WTC11 (cell line): ENCODE measurements around the gene PRTN3. TPM values are rescaled to one million over a fixed set of nuclear protein-coding genes. Genes with fewer than 3 reads are reported as not detected.

ENCODE experiments used
- ATAC-seq: fragments of 200-7000 bp; cut with Tn5 transposase; 2 replicates; pipeline ENCODE4 v1.10.0; 2021; ENCODE audit warnings: mild to moderate bottlenecking, moderate library complexity
- CTCF ChIA-PET: fragments of 300-600 bp; sonication (Branson Sonifier 250); formaldehyde crosslinking; loops from one replicate; lab custom pipeline; 2021; ENCODE audit warnings: antibody characterized with exemption; lab: Charles Lee
- POLR2A ChIA-PET: fragments of 350-600 bp; sonication (Branson Sonifier 250); formaldehyde crosslinking; loops from one replicate; lab custom pipeline; 2021; ENCODE audit warnings: antibody characterized with exemption; lab: Charles Lee
- DNase-seq: peaks from one replicate; pipeline ENCODE4 v3.0.0; 2021; ENCODE audit warnings: low spot score
- H3K27ac Mint-ChIP-seq: 2 replicates; pipeline ENCODE4 v1.8.0; 2021; ENCODE audit warnings: mixed read lengths
- H3K27me3 Mint-ChIP-seq: 2 replicates; pipeline ENCODE4 v1.8.0; 2021; ENCODE audit warnings: low read depth, mild to moderate bottlenecking, moderate library complexity, mixed read lengths
- H3K36me3 Mint-ChIP-seq: 2 replicates; pipeline ENCODE4 v1.8.0; 2021; ENCODE audit warnings: mixed read lengths
- H3K4me1 Mint-ChIP-seq: 2 replicates; pipeline ENCODE4 v1.8.0; 2022; ENCODE audit warnings: mixed read lengths
- H3K4me3 Mint-ChIP-seq: 2 replicates; pipeline ENCODE4 v1.8.0; 2021; ENCODE audit warnings: mild to moderate bottlenecking, moderate library complexity, mixed read lengths
- H3K9me3 Mint-ChIP-seq: 2 replicates; pipeline ENCODE4 v1.8.0; 2021; ENCODE audit warnings: mixed read lengths
- ARID4B ChIP-seq: sonication (generic); formaldehyde crosslinking; IDR thresholded peaks from 2 replicates; pipeline ENCODE4 v1.8.0; 2023; ENCODE audit warnings: missing genetic modification reagents, mild to moderate bottlenecking, borderline replicate concordance
- CTCF ChIP-seq: fragments of 200-600 bp; IDR thresholded peaks from 2 replicates; pipeline ENCODE4 v1.8.0; 2022; ENCODE audit warnings: antibody characterized with exemption
- E2F5 ChIP-seq: sonication (generic); formaldehyde crosslinking; IDR thresholded peaks from 2 replicates; pipeline ENCODE4 v1.8.1; 2022; ENCODE audit warnings: mild to moderate bottlenecking, moderate library complexity, missing genetic modification reagents
- FOXJ3 ChIP-seq: sonication (generic); formaldehyde crosslinking; IDR thresholded peaks from 2 replicates; pipeline ENCODE4 v1.9.0; 2021; ENCODE audit warnings: missing genetic modification reagents, mild to moderate bottlenecking, borderline replicate concordance
- GRHL2 ChIP-seq: fragments of 250-450 bp; sonication (Bioruptor Pico); IDR thresholded peaks from 2 replicates; pipeline ENCODE4 v1.8.0; 2022; ENCODE audit warnings: mild to moderate bottlenecking, moderate library complexity; ENCODE audit not compliant: insufficient replicate concordance, severe bottlenecking
- HMGA2 ChIP-seq: fragments of 250-450 bp; sonication (Bioruptor Pico); IDR thresholded peaks from 2 replicates; pipeline ENCODE4 v1.4.0; 2021; ENCODE audit warnings: mild to moderate bottlenecking, moderate library complexity
- IRF1 ChIP-seq: sonication (generic); formaldehyde crosslinking; IDR thresholded peaks from 2 replicates; pipeline ENCODE4 v1.8.0; 2023; ENCODE audit warnings: missing genetic modification reagents
- JAZF1 ChIP-seq: fragments of 250-450 bp; sonication (Bioruptor Pico); IDR thresholded peaks from 2 replicates; pipeline ENCODE4 v1.9.0; 2021; ENCODE audit warnings: moderate library complexity, mild to moderate bottlenecking, inconsistent platforms
- KAT7 ChIP-seq: sonication (generic); formaldehyde crosslinking; IDR thresholded peaks from 2 replicates; pipeline ENCODE4 v1.8.1; 2023; ENCODE audit warnings: missing genetic modification reagents, mild to moderate bottlenecking, borderline replicate concordance
- MAX ChIP-seq: sonication (generic); formaldehyde crosslinking; IDR thresholded peaks from 2 replicates; pipeline ENCODE4 v1.8.0; 2022; ENCODE audit warnings: mild to moderate bottlenecking, missing genetic modification reagents
- MLX ChIP-seq: sonication (generic); formaldehyde crosslinking; IDR thresholded peaks from 2 replicates; pipeline ENCODE4 v1.8.1; 2023; ENCODE audit warnings: mild to moderate bottlenecking, missing genetic modification reagents, moderate library complexity
- MXD4 ChIP-seq: fragments of 250-450 bp; sonication (Bioruptor Pico); IDR thresholded peaks from 2 replicates; pipeline ENCODE4 v1.8.0; 2021; ENCODE audit warnings: mild to moderate bottlenecking, moderate library complexity, borderline replicate concordance
- MYBL2 ChIP-seq: sonication (generic); formaldehyde crosslinking; IDR thresholded peaks from 2 replicates; pipeline ENCODE4 v1.8.1; 2023; ENCODE audit warnings: mild to moderate bottlenecking, moderate library complexity, missing genetic modification reagents
- NFE2L1 ChIP-seq: sonication (generic); formaldehyde crosslinking; IDR thresholded peaks from 2 replicates; pipeline ENCODE4 v1.8.1; 2023; ENCODE audit warnings: missing genetic modification reagents
- NFYB ChIP-seq: sonication (generic); formaldehyde crosslinking; conservative IDR thresholded peaks from 2 replicates; pipeline ENCODE4 v1.8.0; 2022; ENCODE audit warnings: low read depth, missing genetic modification reagents
- NR2C2 ChIP-seq: sonication (generic); formaldehyde crosslinking; IDR thresholded peaks from 2 replicates; pipeline ENCODE4 v1.8.0; 2022; ENCODE audit warnings: mild to moderate bottlenecking, missing genetic modification reagents
- SMAD3 ChIP-seq: sonication (generic); formaldehyde crosslinking; IDR thresholded peaks from 2 replicates; pipeline ENCODE4 v1.8.0; 2022; ENCODE audit warnings: missing genetic modification reagents, mild to moderate bottlenecking, borderline replicate concordance
- SP1 ChIP-seq: sonication (generic); formaldehyde crosslinking; conservative IDR thresholded peaks from 2 replicates; pipeline ENCODE4 v1.8.1; 2022; ENCODE audit warnings: missing genetic modification reagents
- TEAD1 ChIP-seq: sonication (generic); formaldehyde crosslinking; IDR thresholded peaks from 2 replicates; pipeline ENCODE4 v1.8.0; 2022; ENCODE audit warnings: mild to moderate bottlenecking, missing genetic modification reagents
- USF2 ChIP-seq: sonication (generic); formaldehyde crosslinking; IDR thresholded peaks from 2 replicates; pipeline ENCODE4 v1.8.1; 2023; ENCODE audit warnings: mild to moderate bottlenecking, missing genetic modification reagents, moderate library complexity
- ZMAT4 ChIP-seq: fragments of 250-450 bp; sonication (Bioruptor Pico); IDR thresholded peaks from 2 replicates; pipeline ENCODE4 v1.9.0; 2021; ENCODE audit warnings: mild to moderate bottlenecking
- ZNF121 ChIP-seq: sonication (generic); formaldehyde crosslinking; IDR thresholded peaks from 2 replicates; pipeline ENCODE4 v1.8.0; 2023; ENCODE audit warnings: missing genetic modification reagents
- ZNF671 ChIP-seq: fragments of 250-450 bp; sonication (Bioruptor Pico); IDR thresholded peaks from 2 replicates; pipeline ENCODE4 v1.8.0; 2021; ENCODE audit warnings: mild to moderate bottlenecking
- total RNA-seq: library from RNA; stranded (reverse); gene quantifications from 3 replicates; pipeline ENCODE4 v1.2.3, GENCODE V29; 2021

The PRTN3 gene
- total RNA-seq, 1 experiment from 2014 or later = 0.61 TPM

- ATAC-seq = no peak
- ChIA-PET CTCF (interaction anchor here (0.8 to 1.4 kb wide), 2 partner anchors 31 to 35 kb away, joined by 3 read pairs; no protein-coding TSS in a partner anchor), POLR2A (interaction anchor here (1.7 kb wide), 1 partner anchor 9 kb away, joined by 4 read pairs; no protein-coding TSS in a partner anchor)
- peaks cover 6% of the 10 kb centered on the region for H3K4me1 Mint-ChIP-seq
- TF ChIP-seq NFE2L1 (CRISPR knock-in tag) (no peak), MLX (CRISPR knock-in tag) (no peak), FOXJ3 (CRISPR knock-in tag) (no peak), TEAD1 (CRISPR knock-in tag) (no peak), MYBL2 (CRISPR knock-in tag) (no peak), SMAD3 (CRISPR knock-in tag) (no peak), USF2 (CRISPR knock-in tag) (no peak), MAX (CRISPR knock-in tag) (no peak), CTCF (no peak), KAT7 (CRISPR knock-in tag) (no peak)
- no peaks in the 10 kb centered on the region for H3K9me3 Mint-ChIP-seq
- no peak overlapping the region for H3K4me3 Mint-ChIP-seq
- DNase-seq = no peak
- H3K36me3 Mint-ChIP-seq = peaks cover 56% of the 10 kb centered on the region
- no peaks in the 10 kb centered on the region for H3K27me3 Mint-ChIP-seq
- peak overlapping the region; percentile 19 for H3K27ac Mint-ChIP-seq
Observed at GRCh38 chr19:807627-808422, 33.0 kb upstream of the PRTN3 start.

GRCh38 chr19:808423-808775, 32.4 kb upstream of the PRTN3 start:
- Mint-ChIP-seq H3K4me3 (no peak overlapping the region), H3K27me3 (no peaks in the 10 kb centered on the region), H3K4me1 (0 out of 2 replicates have a peak, but pooled peaks cover 3% of the 10 kb centered on the region)
- POLR2A ChIA-PET = interaction anchor here (1.7 kb wide), 1 partner anchor 10 kb away, joined by 4 read pairs; no protein-coding TSS in a partner anchor
- DNase-seq (no peak), ATAC-seq (no peak)
- CTCF ChIA-PET = interaction anchor here (0.8 kb wide), 1 partner anchor 31 kb away, joined by 3 read pairs; no protein-coding TSS in a partner anchor
- TF ChIP-seq ZNF121 (CRISPR knock-in tag) (no peak), NR2C2 (CRISPR knock-in tag) (no peak), JAZF1 (CRISPR knock-in tag) (no peak), NFYB (no peak), ZMAT4 (no peak), IRF1 (no peak), GRHL2 (no peak), E2F5 (no peak), HMGA2 (no peak), TEAD1 (CRISPR knock-in tag) (no peak), ZNF671 (CRISPR knock-in tag) (no peak), SP1 (CRISPR knock-in tag) (no peak), ARID4B (CRISPR knock-in tag) (no peak), MYBL2 (CRISPR knock-in tag) (no peak), MXD4 (CRISPR knock-in tag) (no peak)
- TF ChIP-seq, all 79 proteins: peak for 0
- H3K9me3 Mint-ChIP-seq = no peaks in the 10 kb centered on the region
- H3K27ac Mint-ChIP-seq = no peak overlapping the region
- peaks cover 53% of the 10 kb centered on the region for H3K36me3 Mint-ChIP-seq
